AG08396 (cell line): ENCODE results near the gene USP40.
"Not testable (repeated sequence)": the region's sequence is repeated elsewhere in the genome, so short reads cannot be mapped to it uniquely, and the experiment has no call there.

Source experiments
- DNase-seq: peaks from one replicate; pipeline ENCODE4 v3.0.0; 2012; ENCODE audit warnings: low spot score, mixed read lengths

USP40 gene

GRCh38 chr2:233566141-233566956, at the start of gene USP40:
Gene USP40 (minus strand): TSS chr2:233566782. CDS start chr2:233565554, 1,228 bp downstream.
- DNase-seq: peak; percentile 88

- DNase-seq: no peak
Measured at GRCh38 chr2:233611284-233611683, 44.7 kb upstream of the USP40 start.

GRCh38 chr2:233605680-233606079, 39.1 kb upstream of the USP40 start:
- no peak for DNase-seq

- DNase-seq: no peak
Measured at GRCh38 chr2:233604826-233605225, 38.2 kb upstream of the USP40 start.

- no peak for DNase-seq
Measured at GRCh38 chr2:233603520-233603919, 36.9 kb upstream of the USP40 start.

GRCh38 chr2:233602076-233602475, 35.5 kb upstream of the USP40 start:
- DNase-seq: no peak

- no peak for DNase-seq
Measured at GRCh38 chr2:233600386-233600785, 33.8 kb upstream of the USP40 start.

- no peak for DNase-seq
Measured at GRCh38 chr2:233598952-233599351, 32.4 kb upstream of the USP40 start.

GRCh38 chr2:233597522-233597921, 30.9 kb upstream of the USP40 start:
- DNase-seq: no peak

- DNase-seq: no peak
Measured at GRCh38 chr2:233593201-233593600, 26.6 kb upstream of the USP40 start.

- DNase-seq: not testable (repeated sequence)
Measured at GRCh38 chr2:233592706-233593105, 26.1 kb upstream of the USP40 start.

- no peak for DNase-seq
Measured at GRCh38 chr2:233588400-233588799, 21.8 kb upstream of the USP40 start.

GRCh38 chr2:233584210-233584609, 17.6 kb upstream of the USP40 start:
- no peak for DNase-seq

GRCh38 chr2:233583217-233583965, 16.8 kb upstream of the USP40 start:
- DNase-seq: not testable (repeated sequence)

GRCh38 chr2:233577341-233577740, 10.8 kb upstream of the USP40 start:
- not testable (repeated sequence) for DNase-seq

GRCh38 chr2:233572468-233572867, 5.9 kb upstream of the USP40 start:
- no peak for DNase-seq

GRCh38 chr2:233571462-233571861, 4.9 kb upstream of the USP40 start:
- DNase-seq: no peak

GRCh38 chr2:233571001-233571400, 4.4 kb upstream of the USP40 start:
- DNase-seq: no peak

GRCh38 chr2:233565685-233566140, 869 bp downstream of the USP40 start:
- DNase-seq: no peak

GRCh38 chr2:233563663-233564430, 2.7 kb downstream of the USP40 start:
- no peak for DNase-seq

- DNase-seq: no peak
Measured at GRCh38 chr2:233556881-233557736, 9.5 kb downstream of the USP40 start.
